Spleen (tissue), 7 donors: ENCODE data around the gene FSTL1.

ENCODE experiments used
- CTCF ChIP-seq, 11 experiments: fragments of 200-600 bp in 7 of 11; fragments of 450-650 bp in 4 of 11; sonication (generic) in 4 of 11; IDR thresholded peaks in 8 of 11; conservative IDR thresholded peaks in 3 of 11; 1 replicate in 7 of 11; 2 replicates in 4 of 11; pipeline versions ENCODE4 v1.4.0 to v1.8.0; 2016 to 2021; ENCODE audit warnings: antibody characterized with exemption in 11 of 11, inconsistent platforms in 4 of 11, mild to moderate bottlenecking in 1 of 11
- POLR2AphosphoS5 ChIP-seq, 3 donors: sonication (generic); formaldehyde crosslinking; IDR thresholded peaks; one replicate each; pipeline ENCODE4 v1.5.1; 2017; ENCODE audit warnings: antibody characterized with exemption in 3 of 3
- donor health status: DM: no; HTN: no; CAD: no; lungs with moderate emphysema.
- donor health status: DM: no; HTN: no; CAD: no.
- donor health status: DM: no; HTN: no; CAD: no.

GRCh38 chr3:120496278-120497002 is 45.6 kb upstream of the FSTL1 start:
- TF ChIP-seq CTCF (IDR thresholded peaks at IDR 0.05 in 8 of 11, conservative IDR thresholded peaks at IDR 0.05 in 3 of 11): no peak
- no peak for TF ChIP-seq POLR2AphosphoS5 (IDR thresholded peaks at IDR 0.05)
